SK-N-SH (cell line): ENCODE data around the gene POLR1C.

Experiments
- EP300 ChIP-seq, 2 experiments: IDR thresholded peaks; 2 replicates each; pipeline versions ENCODE4 v1.4.0 to v1.6.1; 2012; ENCODE audit warnings: borderline replicate concordance in 1 of 2, low read depth in 1 of 2, low read length in 1 of 2
- EZH2phosphoT487 ChIP-seq: fragments of 200-600 bp; sonication (generic); IDR thresholded peaks from 2 replicates; pipeline ENCODE4 v1.6.1; 2017; ENCODE audit warnings: low read depth, mixed run types, mild to moderate bottlenecking, antibody characterized with exemption, moderate library complexity, borderline replicate concordance
- JUND ChIP-seq: IDR thresholded peaks from 2 replicates; pipeline ENCODE4 v1.4.0; 2012
- MXI1 ChIP-seq: IDR thresholded peaks from 2 replicates; pipeline ENCODE4 v1.6.1; 2012; ENCODE audit warnings: mild to moderate bottlenecking, low read depth, low read length, improper control_type of control experiment
- NFIC ChIP-seq: IDR thresholded peaks from 2 replicates; pipeline ENCODE4 v1.4.0; 2012; ENCODE audit warnings: borderline replicate concordance
- POLR2AphosphoS5 ChIP-seq: IDR thresholded peaks from 2 replicates; pipeline ENCODE4 v1.6.1; 2012; ENCODE audit warnings: low read depth, low read length
- RAD21 ChIP-seq: IDR thresholded peaks from 2 replicates; pipeline ENCODE4 v1.6.1; 2012; ENCODE audit warnings: mild to moderate bottlenecking, low read length
- RCOR1 ChIP-seq: fragments of 150-350 bp; IDR thresholded peaks from 2 replicates; pipeline ENCODE4 v1.6.1; 2017; ENCODE audit warnings: antibody characterized with exemption, low read length
- SMC3 ChIP-seq: IDR thresholded peaks from 2 replicates; pipeline ENCODE4 v1.6.1; 2012; ENCODE audit warnings: low read depth, low read length, improper control_type of control experiment
- TAF1 ChIP-seq: IDR thresholded peaks from 2 replicates; pipeline ENCODE4 v1.6.1; 2012; ENCODE audit warnings: low read depth, mild to moderate bottlenecking, low read length, moderate library complexity, borderline replicate concordance
- USF2 ChIP-seq: fragments of 150-350 bp; IDR thresholded peaks from 2 replicates; pipeline ENCODE4 v1.6.1; 2017; ENCODE audit warnings: antibody characterized with exemption, low read length, low read depth, borderline replicate concordance
- YY1 ChIP-seq: IDR thresholded peaks from 2 replicates; pipeline ENCODE4 v1.4.0; 2012; ENCODE audit warnings: low read depth, mild to moderate bottlenecking
- TF ChIP-seq, protein P1 (sequence below): fragments of 200-600 bp; sonication (generic); IDR thresholded peaks from 2 replicates; pipeline ENCODE4 v1.6.1; 2017; ENCODE audit warnings: antibody characterized with exemption, mild to moderate bottlenecking, moderate library complexity
- TF ChIP-seq, protein P2 (sequence below): IDR thresholded peaks from 2 replicates; pipeline ENCODE4 v1.6.1; 2012; ENCODE audit warnings: mild to moderate bottlenecking, low read depth, low read length, moderate library complexity

- TF ChIP-seq USF2 (no peak), RCOR1 (no peak), EZH2phosphoT487 (no peak), EP300 (IDR thresholded peaks at IDR 0.05; ENCODE audit: borderline replicate concordance in 1 of 2, low read depth in 1 of 2, low read length in 1 of 2) (no peak), JUND (no peak), YY1 (no peak), NFIC (no peak), POLR2AphosphoS5 (no peak), RAD21 (no peak), SMC3 (no peak), TAF1 (no peak), MXI1 (no peak)
- TF ChIP-seq, protein P1, sequence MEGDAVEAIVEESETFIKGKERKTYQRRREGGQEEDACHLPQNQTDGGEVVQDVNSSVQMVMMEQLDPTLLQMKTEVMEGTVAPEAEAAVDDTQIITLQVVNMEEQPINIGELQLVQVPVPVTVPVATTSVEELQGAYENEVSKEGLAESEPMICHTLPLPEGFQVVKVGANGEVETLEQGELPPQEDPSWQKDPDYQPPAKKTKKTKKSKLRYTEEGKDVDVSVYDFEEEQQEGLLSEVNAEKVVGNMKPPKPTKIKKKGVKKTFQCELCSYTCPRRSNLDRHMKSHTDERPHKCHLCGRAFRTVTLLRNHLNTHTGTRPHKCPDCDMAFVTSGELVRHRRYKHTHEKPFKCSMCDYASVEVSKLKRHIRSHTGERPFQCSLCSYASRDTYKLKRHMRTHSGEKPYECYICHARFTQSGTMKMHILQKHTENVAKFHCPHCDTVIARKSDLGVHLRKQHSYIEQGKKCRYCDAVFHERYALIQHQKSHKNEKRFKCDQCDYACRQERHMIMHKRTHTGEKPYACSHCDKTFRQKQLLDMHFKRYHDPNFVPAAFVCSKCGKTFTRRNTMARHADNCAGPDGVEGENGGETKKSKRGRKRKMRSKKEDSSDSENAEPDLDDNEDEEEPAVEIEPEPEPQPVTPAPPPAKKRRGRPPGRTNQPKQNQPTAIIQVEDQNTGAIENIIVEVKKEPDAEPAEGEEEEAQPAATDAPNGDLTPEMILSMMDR, result no peak
- TF ChIP-seq, protein P2, sequence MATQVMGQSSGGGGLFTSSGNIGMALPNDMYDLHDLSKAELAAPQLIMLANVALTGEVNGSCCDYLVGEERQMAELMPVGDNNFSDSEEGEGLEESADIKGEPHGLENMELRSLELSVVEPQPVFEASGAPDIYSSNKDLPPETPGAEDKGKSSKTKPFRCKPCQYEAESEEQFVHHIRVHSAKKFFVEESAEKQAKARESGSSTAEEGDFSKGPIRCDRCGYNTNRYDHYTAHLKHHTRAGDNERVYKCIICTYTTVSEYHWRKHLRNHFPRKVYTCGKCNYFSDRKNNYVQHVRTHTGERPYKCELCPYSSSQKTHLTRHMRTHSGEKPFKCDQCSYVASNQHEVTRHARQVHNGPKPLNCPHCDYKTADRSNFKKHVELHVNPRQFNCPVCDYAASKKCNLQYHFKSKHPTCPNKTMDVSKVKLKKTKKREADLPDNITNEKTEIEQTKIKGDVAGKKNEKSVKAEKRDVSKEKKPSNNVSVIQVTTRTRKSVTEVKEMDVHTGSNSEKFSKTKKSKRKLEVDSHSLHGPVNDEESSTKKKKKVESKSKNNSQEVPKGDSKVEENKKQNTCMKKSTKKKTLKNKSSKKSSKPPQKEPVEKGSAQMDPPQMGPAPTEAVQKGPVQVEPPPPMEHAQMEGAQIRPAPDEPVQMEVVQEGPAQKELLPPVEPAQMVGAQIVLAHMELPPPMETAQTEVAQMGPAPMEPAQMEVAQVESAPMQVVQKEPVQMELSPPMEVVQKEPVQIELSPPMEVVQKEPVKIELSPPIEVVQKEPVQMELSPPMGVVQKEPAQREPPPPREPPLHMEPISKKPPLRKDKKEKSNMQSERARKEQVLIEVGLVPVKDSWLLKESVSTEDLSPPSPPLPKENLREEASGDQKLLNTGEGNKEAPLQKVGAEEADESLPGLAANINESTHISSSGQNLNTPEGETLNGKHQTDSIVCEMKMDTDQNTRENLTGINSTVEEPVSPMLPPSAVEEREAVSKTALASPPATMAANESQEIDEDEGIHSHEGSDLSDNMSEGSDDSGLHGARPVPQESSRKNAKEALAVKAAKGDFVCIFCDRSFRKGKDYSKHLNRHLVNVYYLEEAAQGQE, result no peak
These were observed 5.0 kb upstream of the POLR1C start for GRCh38 chr6:43511824-43512415.
